ENCODE measurements around the gene IFFO2.

DNA sequence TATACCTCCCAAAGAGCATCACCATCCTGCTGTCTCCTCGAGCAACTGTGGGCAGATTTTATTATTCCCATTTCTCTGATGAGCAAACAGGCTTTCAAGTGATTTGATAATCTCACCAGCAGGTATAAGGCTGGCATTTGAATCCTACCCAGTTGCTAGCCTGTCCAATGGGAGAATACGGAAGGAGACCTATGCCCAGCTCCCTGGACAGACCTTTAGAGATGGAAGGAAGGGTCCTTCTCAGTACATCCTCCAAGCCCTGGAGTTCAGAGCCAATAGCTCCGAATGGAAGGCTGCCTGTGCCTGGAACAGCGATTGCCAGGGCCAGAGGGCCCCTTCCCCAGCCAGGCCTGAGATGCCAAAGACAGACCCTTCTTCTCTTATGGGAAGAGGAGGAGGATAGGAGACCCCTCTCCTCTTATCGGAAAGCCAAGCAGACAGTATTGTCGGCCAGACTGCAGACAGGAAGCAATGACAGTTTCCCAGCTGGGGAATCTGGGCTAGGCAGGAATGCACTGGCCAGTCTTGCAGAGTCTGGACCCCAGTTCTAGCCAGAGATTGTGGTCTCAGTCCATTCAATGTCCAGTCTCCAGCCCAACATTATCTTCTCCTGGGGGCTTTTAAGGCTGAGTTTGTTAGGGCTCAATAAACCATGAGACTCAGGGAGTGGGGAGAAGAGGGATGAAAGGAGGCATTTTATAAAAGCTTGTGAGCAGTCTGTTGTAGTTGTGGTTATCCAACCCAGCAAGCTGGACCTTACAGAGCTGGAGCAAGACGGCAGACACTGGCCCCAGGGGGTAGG is 2.0 kb downstream of the IFFO2 start:
- TF ChIP-seq, protein P1, sequence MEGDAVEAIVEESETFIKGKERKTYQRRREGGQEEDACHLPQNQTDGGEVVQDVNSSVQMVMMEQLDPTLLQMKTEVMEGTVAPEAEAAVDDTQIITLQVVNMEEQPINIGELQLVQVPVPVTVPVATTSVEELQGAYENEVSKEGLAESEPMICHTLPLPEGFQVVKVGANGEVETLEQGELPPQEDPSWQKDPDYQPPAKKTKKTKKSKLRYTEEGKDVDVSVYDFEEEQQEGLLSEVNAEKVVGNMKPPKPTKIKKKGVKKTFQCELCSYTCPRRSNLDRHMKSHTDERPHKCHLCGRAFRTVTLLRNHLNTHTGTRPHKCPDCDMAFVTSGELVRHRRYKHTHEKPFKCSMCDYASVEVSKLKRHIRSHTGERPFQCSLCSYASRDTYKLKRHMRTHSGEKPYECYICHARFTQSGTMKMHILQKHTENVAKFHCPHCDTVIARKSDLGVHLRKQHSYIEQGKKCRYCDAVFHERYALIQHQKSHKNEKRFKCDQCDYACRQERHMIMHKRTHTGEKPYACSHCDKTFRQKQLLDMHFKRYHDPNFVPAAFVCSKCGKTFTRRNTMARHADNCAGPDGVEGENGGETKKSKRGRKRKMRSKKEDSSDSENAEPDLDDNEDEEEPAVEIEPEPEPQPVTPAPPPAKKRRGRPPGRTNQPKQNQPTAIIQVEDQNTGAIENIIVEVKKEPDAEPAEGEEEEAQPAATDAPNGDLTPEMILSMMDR (conservative IDR thresholded peaks at IDR 0.05; ENCODE audit: low read length), result no peak
- TF ChIP-seq EZH2phosphoT487 (IDR thresholded peaks at IDR 0.05; ENCODE audit: borderline replicate concordance), result no peak

Measured in Loucy (cell line).